WTC11 (cell line): ENCODE measurements around the gene ATG7.

Source experiments
- ESRRA ChIP-seq: sonication (generic); formaldehyde crosslinking; IDR thresholded peaks from 2 replicates; pipeline ENCODE4 v1.8.1; 2022; ENCODE audit warnings: mild to moderate bottlenecking, missing genetic modification reagents, borderline replicate concordance
- ETV6 ChIP-seq: sonication (generic); formaldehyde crosslinking; IDR thresholded peaks from 2 replicates; pipeline ENCODE4 v1.8.1; 2022; ENCODE audit warnings: mild to moderate bottlenecking, missing genetic modification reagents
- FOXP1 ChIP-seq: sonication (generic); formaldehyde crosslinking; IDR thresholded peaks from 2 replicates; pipeline ENCODE4 v1.8.0; 2022; ENCODE audit warnings: missing genetic modification reagents, mild to moderate bottlenecking, moderate library complexity, borderline replicate concordance
- KAT7 ChIP-seq: sonication (generic); formaldehyde crosslinking; IDR thresholded peaks from 2 replicates; pipeline ENCODE4 v1.8.1; 2023; ENCODE audit warnings: missing genetic modification reagents, mild to moderate bottlenecking, borderline replicate concordance
- NR3C1 ChIP-seq: sonication (generic); formaldehyde crosslinking; conservative IDR thresholded peaks from 2 replicates; pipeline ENCODE4 v1.8.1; 2023; ENCODE audit warnings: low read depth, mild to moderate bottlenecking, missing genetic modification reagents
- SOX15 ChIP-seq: fragments of 250-450 bp; sonication (Bioruptor Pico); IDR thresholded peaks from 2 replicates; pipeline ENCODE4 v1.9.0; 2021; ENCODE audit warnings: mild to moderate bottlenecking
- SP1 ChIP-seq: sonication (generic); formaldehyde crosslinking; conservative IDR thresholded peaks from 2 replicates; pipeline ENCODE4 v1.8.1; 2022; ENCODE audit warnings: missing genetic modification reagents
- TF ChIP-seq, protein P1 (sequence below): sonication (generic); formaldehyde crosslinking; IDR thresholded peaks from 2 replicates; pipeline ENCODE4 v1.8.0; 2022; ENCODE audit warnings: mild to moderate bottlenecking, missing genetic modification reagents
- TF ChIP-seq, protein P2 (sequence below): fragments of 200-600 bp; IDR thresholded peaks from 2 replicates; pipeline ENCODE4 v1.8.0; 2022; ENCODE audit warnings: antibody characterized with exemption

DNA sequence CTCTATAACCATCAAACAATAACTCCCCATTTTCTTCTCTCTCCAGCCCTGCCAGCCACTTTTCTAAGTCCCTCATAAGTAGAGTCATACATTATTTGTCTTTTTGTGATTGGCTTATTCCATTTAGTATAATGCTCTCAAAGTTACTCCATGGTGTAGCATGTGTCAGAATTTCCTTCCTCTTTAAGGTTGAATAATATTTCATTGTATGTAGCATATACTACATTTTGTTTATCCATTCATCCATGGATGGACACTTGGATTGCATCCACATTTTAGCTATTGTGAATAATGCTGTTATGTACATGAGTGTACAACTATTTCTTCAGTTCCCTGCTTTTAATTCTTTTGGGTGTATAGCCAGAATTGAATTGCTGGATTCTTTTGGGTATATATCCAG lies 138.4 kb downstream of the ATG7 start:
- no peak for TF ChIP-seq SP1 (CRISPR knock-in tag)
- TF ChIP-seq, protein P1, sequence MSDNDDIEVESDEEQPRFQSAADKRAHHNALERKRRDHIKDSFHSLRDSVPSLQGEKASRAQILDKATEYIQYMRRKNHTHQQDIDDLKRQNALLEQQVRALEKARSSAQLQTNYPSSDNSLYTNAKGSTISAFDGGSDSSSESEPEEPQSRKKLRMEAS = no peak
- no peak for TF ChIP-seq ESRRA (CRISPR knock-in tag)
- no peak for TF ChIP-seq ETV6
- TF ChIP-seq FOXP1 (CRISPR knock-in tag) = no peak
- TF ChIP-seq, protein P2, sequence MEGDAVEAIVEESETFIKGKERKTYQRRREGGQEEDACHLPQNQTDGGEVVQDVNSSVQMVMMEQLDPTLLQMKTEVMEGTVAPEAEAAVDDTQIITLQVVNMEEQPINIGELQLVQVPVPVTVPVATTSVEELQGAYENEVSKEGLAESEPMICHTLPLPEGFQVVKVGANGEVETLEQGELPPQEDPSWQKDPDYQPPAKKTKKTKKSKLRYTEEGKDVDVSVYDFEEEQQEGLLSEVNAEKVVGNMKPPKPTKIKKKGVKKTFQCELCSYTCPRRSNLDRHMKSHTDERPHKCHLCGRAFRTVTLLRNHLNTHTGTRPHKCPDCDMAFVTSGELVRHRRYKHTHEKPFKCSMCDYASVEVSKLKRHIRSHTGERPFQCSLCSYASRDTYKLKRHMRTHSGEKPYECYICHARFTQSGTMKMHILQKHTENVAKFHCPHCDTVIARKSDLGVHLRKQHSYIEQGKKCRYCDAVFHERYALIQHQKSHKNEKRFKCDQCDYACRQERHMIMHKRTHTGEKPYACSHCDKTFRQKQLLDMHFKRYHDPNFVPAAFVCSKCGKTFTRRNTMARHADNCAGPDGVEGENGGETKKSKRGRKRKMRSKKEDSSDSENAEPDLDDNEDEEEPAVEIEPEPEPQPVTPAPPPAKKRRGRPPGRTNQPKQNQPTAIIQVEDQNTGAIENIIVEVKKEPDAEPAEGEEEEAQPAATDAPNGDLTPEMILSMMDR = no peak
- no peak for TF ChIP-seq NR3C1 (CRISPR knock-in tag)
- TF ChIP-seq KAT7 = no peak
- no peak for TF ChIP-seq SOX15 (CRISPR knock-in tag)
